GM23338 (cell line): ENCODE data around the gene TFIP11. TPM values are rescaled to one million over a fixed set of nuclear protein-coding genes. Genes with fewer than 3 reads are reported as not detected.

Experiments
- ATAC-seq: fragments of 200-7000 bp; cut with Tn5 transposase; 3 replicates; pipeline ENCODE4 v1.9.1; 2020
- DNase-seq: peaks from one replicate; pipeline ENCODE4 v3.0.0-alpha.2; 2015; ENCODE audit warnings: low spot score
- H2AFZ ChIP-seq: fragments of 200-600 bp; sonication (generic); 2 replicates; pipeline ENCODE4 v1.8.0; 2016; ENCODE audit warnings: antibody characterized with exemption, mild to moderate bottlenecking, moderate library complexity
- H3F3A ChIP-seq: fragments of 200-600 bp; sonication (generic); replicated peaks from 2 replicates; pipeline ENCODE4 v1.8.0; 2017; ENCODE audit warnings: antibody characterized with exemption, mixed run types, low read depth
- H3K27ac ChIP-seq: fragments of 200-600 bp; sonication (generic); 2 replicates; pipeline ENCODE4 v1.6.1; 2016; ENCODE audit warnings: low read depth
- H3K27me3 ChIP-seq: fragments of 200-600 bp; sonication (generic); 2 replicates; pipeline ENCODE4 v1.8.0; 2016; ENCODE audit warnings: mild to moderate bottlenecking, mixed run types, moderate library complexity; ENCODE audit not compliant: insufficient read depth
- H3K36me3 ChIP-seq: fragments of 200-600 bp; sonication (generic); 2 replicates; pipeline ENCODE4 v1.8.0; 2016; ENCODE audit warnings: mild to moderate bottlenecking; ENCODE audit not compliant: insufficient read depth
- H3K4me1 ChIP-seq: fragments of 200-600 bp; sonication (generic); 2 replicates; pipeline ENCODE4 v1.8.0; 2016; ENCODE audit warnings: mild to moderate bottlenecking, moderate library complexity; ENCODE audit not compliant: insufficient read depth
- H3K4me2 ChIP-seq: fragments of 200-600 bp; sonication (generic); 2 replicates; pipeline ENCODE4 v1.7.1; 2017; ENCODE audit warnings: mixed run types
- H3K4me3 ChIP-seq: fragments of 200-600 bp; sonication (generic); 2 replicates; pipeline ENCODE4 v1.6.1; 2016; ENCODE audit warnings: mixed run types
- H3K79me2 ChIP-seq: fragments of 200-600 bp; sonication (generic); replicated peaks from 2 replicates; pipeline ENCODE4 v1.8.0; 2017; ENCODE audit warnings: mild to moderate bottlenecking; ENCODE audit not compliant: insufficient read depth
- H3K9me2 ChIP-seq: fragments of 200-600 bp; sonication (generic); 2 replicates; pipeline ENCODE4 v1.8.0; 2017; ENCODE audit not compliant: insufficient read depth
- H4K20me1 ChIP-seq: fragments of 200-600 bp; sonication (generic); replicated peaks from 2 replicates; pipeline ENCODE4 v1.8.0; 2017; ENCODE audit warnings: mild to moderate bottlenecking; ENCODE audit not compliant: insufficient read depth
- H3K27ac Mint-ChIP-seq: 2 replicates; pipeline ENCODE4 v1.8.0; 2020; ENCODE audit warnings: inconsistent platforms, mild to moderate bottlenecking, moderate library complexity, mixed read lengths
- H3K27me3 Mint-ChIP-seq: 3 replicates; pipeline ENCODE4 v1.8.0; 2022; ENCODE audit warnings: low read depth, mild to moderate bottlenecking, moderate library complexity, mixed read lengths, inconsistent platforms; ENCODE audit not compliant: insufficient read depth, poor library complexity
- H3K36me3 Mint-ChIP-seq: 3 replicates; pipeline ENCODE4 v1.8.0; 2021; ENCODE audit warnings: low read depth, mild to moderate bottlenecking, inconsistent platforms, moderate library complexity, mixed read lengths
- H3K4me1 Mint-ChIP-seq: 3 replicates; pipeline ENCODE4 v1.8.0; 2020; ENCODE audit warnings: mild to moderate bottlenecking, inconsistent platforms, mixed read lengths
- H3K4me3 Mint-ChIP-seq: 3 replicates; pipeline ENCODE4 v1.8.0; 2021; ENCODE audit warnings: moderate library complexity, mild to moderate bottlenecking, inconsistent platforms, mixed read lengths
- H3K9me3 Mint-ChIP-seq: 3 replicates; pipeline ENCODE4 v1.8.0; 2020; ENCODE audit warnings: moderate library complexity, mild to moderate bottlenecking, inconsistent platforms, mixed read lengths
- JUNB ChIP-seq: IDR thresholded peaks from one replicate; pipeline ENCODE4 v1.6.1; 2016; ENCODE audit warnings: antibody characterized with exemption; ENCODE audit not compliant: unreplicated experiment
- POLR2AphosphoS5 ChIP-seq: IDR thresholded peaks from 2 replicates; pipeline ENCODE4 v1.6.1; 2016; ENCODE audit warnings: antibody characterized with exemption, low read depth
- ZNF331 ChIP-seq: fragments of 250-450 bp; sonication (Bioruptor Pico); IDR thresholded peaks from 2 replicates; pipeline ENCODE4 v1.5.0; 2020; ENCODE audit warnings: low read depth, mild to moderate bottlenecking, moderate library complexity
- polyA plus RNA-seq: library from polyadenylated mRNA; unstranded; fragments of >200 nt; fragmentation: Nextera tagmentation; extraction: Ambion mirVana; gene quantifications from 2 replicates; pipeline ENCODE4 v1.2.1, GENCODE V29; 2016
- total RNA-seq: library from RNA; depleted of rRNA; stranded (reverse); fragments of >200 nt; shearing (Covaris generic); gene quantifications from 2 replicates; pipeline ENCODE4 v1.2.3, GENCODE V29; 2014
- TF ChIP-seq, protein P1 (sequence below): fragments of 250-450 bp; sonication (Bioruptor Pico); IDR thresholded peaks from 2 replicates; pipeline ENCODE4 v1.5.0; 2020; ENCODE audit warnings: mild to moderate bottlenecking, moderate library complexity
- TF ChIP-seq, protein P2 (sequence below): IDR thresholded peaks from 2 replicates; pipeline ENCODE4 v1.6.1; 2016; ENCODE audit warnings: antibody characterized with exemption
- TF ChIP-seq, protein P3 (sequence below): IDR thresholded peaks from one replicate; pipeline ENCODE4 v1.6.1; 2018; ENCODE audit warnings: antibody characterized with exemption; ENCODE audit not compliant: unreplicated experiment

TFIP11 gene
- total and polyA plus RNA-seq, 2 experiments from 2014 or later, result 17.1 to 26.2 TPM

DNA sequence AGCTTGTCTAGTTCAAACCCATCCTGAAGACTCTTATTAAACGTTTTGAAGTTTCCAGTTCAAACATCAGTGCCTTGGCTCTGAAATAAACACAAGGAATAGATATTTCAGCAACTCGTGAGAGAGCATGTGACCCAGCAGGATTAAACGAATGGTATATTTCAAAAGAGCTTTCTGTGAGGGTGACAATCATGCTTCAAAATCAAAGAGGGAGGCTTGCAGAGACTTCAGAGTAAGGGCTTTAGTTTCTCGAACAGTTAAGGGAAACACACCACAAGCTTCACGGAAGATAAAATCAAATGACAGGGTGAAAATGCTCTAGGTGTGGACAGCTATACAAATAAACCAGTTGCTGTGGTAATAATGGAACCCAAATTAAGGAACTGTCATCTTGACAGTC is 30.1 kb downstream of the TFIP11 start (continued):
- TF ChIP-seq, protein P1, sequence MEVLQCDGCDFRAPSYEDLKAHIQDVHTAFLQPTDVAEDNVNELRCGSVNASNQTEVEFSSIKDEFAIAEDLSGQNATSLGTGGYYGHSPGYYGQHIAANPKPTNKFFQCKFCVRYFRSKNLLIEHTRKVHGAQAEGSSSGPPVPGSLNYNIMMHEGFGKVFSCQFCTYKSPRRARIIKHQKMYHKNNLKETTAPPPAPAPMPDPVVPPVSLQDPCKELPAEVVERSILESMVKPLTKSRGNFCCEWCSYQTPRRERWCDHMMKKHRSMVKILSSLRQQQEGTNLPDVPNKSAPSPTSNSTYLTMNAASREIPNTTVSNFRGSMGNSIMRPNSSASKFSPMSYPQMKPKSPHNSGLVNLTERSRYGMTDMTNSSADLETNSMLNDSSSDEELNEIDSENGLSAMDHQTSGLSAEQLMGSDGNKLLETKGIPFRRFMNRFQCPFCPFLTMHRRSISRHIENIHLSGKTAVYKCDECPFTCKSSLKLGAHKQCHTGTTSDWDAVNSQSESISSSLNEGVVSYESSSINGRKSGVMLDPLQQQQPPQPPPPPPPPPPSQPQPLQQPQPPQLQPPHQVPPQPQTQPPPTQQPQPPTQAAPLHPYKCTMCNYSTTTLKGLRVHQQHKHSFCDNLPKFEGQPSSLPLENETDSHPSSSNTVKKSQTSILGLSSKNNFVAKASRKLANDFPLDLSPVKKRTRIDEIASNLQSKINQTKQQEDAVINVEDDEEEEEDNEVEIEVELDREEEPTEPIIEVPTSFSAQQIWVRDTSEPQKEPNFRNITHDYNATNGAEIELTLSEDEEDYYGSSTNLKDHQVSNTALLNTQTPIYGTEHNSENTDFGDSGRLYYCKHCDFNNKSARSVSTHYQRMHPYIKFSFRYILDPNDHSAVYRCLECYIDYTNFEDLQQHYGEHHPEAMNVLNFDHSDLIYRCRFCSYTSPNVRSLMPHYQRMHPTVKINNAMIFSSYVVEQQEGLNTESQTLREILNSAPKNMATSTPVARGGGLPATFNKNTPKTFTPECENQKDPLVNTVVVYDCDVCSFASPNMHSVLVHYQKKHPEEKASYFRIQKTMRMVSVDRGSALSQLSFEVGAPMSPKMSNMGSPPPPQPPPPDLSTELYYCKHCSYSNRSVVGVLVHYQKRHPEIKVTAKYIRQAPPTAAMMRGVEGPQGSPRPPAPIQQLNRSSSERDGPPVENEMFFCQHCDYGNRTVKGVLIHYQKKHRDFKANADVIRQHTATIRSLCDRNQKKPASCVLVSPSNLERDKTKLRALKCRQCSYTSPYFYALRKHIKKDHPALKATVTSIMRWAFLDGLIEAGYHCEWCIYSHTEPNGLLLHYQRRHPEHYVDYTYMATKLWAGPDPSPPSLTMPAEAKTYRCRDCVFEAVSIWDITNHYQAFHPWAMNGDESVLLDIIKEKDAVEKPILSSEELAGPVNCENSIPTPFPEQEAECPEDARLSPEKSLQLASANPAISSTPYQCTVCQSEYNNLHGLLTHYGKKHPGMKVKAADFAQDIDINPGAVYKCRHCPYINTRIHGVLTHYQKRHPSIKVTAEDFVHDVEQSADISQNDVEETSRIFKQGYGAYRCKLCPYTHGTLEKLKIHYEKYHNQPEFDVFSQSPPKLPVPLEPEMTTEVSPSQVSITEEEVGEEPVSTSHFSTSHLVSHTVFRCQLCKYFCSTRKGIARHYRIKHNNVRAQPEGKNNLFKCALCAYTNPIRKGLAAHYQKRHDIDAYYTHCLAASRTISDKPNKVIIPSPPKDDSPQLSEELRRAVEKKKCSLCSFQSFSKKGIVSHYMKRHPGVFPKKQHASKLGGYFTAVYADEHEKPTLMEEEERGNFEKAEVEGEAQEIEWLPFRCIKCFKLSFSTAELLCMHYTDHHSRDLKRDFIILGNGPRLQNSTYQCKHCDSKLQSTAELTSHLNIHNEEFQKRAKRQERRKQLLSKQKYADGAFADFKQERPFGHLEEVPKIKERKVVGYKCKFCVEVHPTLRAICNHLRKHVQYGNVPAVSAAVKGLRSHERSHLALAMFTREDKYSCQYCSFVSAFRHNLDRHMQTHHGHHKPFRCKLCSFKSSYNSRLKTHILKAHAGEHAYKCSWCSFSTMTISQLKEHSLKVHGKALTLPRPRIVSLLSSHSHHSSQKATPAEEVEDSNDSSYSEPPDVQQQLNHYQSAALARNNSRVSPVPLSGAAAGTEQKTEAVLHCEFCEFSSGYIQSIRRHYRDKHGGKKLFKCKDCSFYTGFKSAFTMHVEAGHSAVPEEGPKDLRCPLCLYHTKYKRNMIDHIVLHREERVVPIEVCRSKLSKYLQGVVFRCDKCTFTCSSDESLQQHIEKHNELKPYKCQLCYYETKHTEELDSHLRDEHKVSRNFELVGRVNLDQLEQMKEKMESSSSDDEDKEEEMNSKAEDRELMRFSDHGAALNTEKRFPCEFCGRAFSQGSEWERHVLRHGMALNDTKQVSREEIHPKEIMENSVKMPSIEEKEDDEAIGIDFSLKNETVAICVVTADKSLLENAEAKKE (CRISPR knock-in tag), result no peak
- TF ChIP-seq, protein P2, sequence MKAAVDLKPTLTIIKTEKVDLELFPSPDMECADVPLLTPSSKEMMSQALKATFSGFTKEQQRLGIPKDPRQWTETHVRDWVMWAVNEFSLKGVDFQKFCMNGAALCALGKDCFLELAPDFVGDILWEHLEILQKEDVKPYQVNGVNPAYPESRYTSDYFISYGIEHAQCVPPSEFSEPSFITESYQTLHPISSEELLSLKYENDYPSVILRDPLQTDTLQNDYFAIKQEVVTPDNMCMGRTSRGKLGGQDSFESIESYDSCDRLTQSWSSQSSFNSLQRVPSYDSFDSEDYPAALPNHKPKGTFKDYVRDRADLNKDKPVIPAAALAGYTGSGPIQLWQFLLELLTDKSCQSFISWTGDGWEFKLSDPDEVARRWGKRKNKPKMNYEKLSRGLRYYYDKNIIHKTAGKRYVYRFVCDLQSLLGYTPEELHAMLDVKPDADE, result no peak

DNA sequence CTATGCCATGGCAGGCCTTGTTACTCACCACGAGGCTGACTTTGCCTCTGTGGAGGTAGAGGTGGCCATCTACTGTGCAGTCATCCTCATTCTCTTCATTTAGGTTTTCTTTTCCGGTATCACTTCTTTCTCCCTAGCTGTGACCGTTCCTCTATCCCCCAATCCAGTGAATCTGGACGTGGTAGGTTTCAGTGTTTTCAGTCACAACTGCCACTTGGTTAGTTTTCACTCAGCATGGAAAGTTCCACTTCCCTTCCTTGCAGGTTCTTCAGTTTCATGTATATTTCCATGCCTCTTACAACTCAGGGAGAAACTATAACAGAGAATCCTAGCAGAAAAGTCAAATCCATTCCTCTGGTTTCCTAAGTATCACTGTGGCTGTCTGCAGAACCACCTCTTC is 30.6 kb downstream of the TFIP11 start:
- Histone ChIP-seq H3K4me3 (peak overlapping the region; percentile 33; the same call in 1 of the 2 replicates), H4K20me1 (peaks cover 12% of the 10 kb centered on the region), H3K27ac (0 out of 2 replicates have a peak overlapping the region, but pooled peaks have one; percentile 52), H3K36me3 (peaks cover 24% of the 10 kb centered on the region), H3K79me2 (peaks cover 73% of the 10 kb centered on the region), H3K4me1 (peaks cover 27% of the 10 kb centered on the region), H3F3A (peaks cover 20% of the 10 kb centered on the region), H3K27me3 (no peaks in the 10 kb centered on the region), H2AFZ (no peak overlapping the region), H3K9me2 (no peaks in the 10 kb centered on the region), H3K4me2 (peak overlapping the region; percentile 41; the same call in 1 of the 2 replicates)
- ATAC-seq (no peak), DNase-seq (no peak)
- Mint-ChIP-seq H3K4me3 (peak overlapping the region; percentile 98), H3K4me1 (peaks cover 43% of the 10 kb centered on the region), H3K9me3 (0 out of 3 replicates have a peak, but pooled peaks cover 2% of the 10 kb centered on the region), H3K36me3 (peaks cover 29% of the 10 kb centered on the region), H3K27me3 (peaks cover 2% of the 10 kb centered on the region), H3K27ac (no peak overlapping the region)
- TF ChIP-seq, protein P3, sequence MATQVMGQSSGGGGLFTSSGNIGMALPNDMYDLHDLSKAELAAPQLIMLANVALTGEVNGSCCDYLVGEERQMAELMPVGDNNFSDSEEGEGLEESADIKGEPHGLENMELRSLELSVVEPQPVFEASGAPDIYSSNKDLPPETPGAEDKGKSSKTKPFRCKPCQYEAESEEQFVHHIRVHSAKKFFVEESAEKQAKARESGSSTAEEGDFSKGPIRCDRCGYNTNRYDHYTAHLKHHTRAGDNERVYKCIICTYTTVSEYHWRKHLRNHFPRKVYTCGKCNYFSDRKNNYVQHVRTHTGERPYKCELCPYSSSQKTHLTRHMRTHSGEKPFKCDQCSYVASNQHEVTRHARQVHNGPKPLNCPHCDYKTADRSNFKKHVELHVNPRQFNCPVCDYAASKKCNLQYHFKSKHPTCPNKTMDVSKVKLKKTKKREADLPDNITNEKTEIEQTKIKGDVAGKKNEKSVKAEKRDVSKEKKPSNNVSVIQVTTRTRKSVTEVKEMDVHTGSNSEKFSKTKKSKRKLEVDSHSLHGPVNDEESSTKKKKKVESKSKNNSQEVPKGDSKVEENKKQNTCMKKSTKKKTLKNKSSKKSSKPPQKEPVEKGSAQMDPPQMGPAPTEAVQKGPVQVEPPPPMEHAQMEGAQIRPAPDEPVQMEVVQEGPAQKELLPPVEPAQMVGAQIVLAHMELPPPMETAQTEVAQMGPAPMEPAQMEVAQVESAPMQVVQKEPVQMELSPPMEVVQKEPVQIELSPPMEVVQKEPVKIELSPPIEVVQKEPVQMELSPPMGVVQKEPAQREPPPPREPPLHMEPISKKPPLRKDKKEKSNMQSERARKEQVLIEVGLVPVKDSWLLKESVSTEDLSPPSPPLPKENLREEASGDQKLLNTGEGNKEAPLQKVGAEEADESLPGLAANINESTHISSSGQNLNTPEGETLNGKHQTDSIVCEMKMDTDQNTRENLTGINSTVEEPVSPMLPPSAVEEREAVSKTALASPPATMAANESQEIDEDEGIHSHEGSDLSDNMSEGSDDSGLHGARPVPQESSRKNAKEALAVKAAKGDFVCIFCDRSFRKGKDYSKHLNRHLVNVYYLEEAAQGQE, result no peak
- TF ChIP-seq JUNB (no peak), POLR2AphosphoS5 (no peak), ZNF331 (CRISPR knock-in tag) (no peak)
